ENCODE data around the gene CSMD2.

CSMD2 gene

GRCh38 chr1:33823830-33824229 is 341.2 kb downstream of the CSMD2 start:
- no peak for TF ChIP-seq CTCF (IDR thresholded peaks at IDR 0.05; ENCODE audit: insufficient read depth, low read length, missing control alignments)
- POLR2A ChIA-PET: no interaction called here
- DNase-seq (ENCODE audit: low read depth, low spot score): no peak
- no peak overlapping the region for H3K4me3 ChIP-seq (ENCODE audit: low read depth, low read length)
- CTCF ChIA-PET: no interaction called here

GRCh38 chr1:33823401-33823800 is 341.6 kb downstream of the CSMD2 start:
- no peak for DNase-seq (ENCODE audit: low read depth, low spot score)
- H3K4me3 ChIP-seq (ENCODE audit: low read depth, low read length): no peak overlapping the region
- CTCF ChIA-PET: no interaction called here
- POLR2A ChIA-PET: no interaction called here
- no peak for TF ChIP-seq CTCF (IDR thresholded peaks at IDR 0.05; ENCODE audit: insufficient read depth, low read length, missing control alignments)

- CTCF ChIA-PET: interaction anchor here (0.8 kb wide), 1 partner anchor 341 kb away, joined by 3 read pairs; no protein-coding TSS in a partner anchor
- POLR2A ChIA-PET: no interaction called here
- no peak for TF ChIP-seq CTCF (IDR thresholded peaks at IDR 0.05; ENCODE audit: insufficient read depth, low read length, missing control alignments)
Measured at GRCh38 chr1:33822396-33822795, 342.6 kb downstream of the CSMD2 start.

GRCh38 chr1:33821291-33821690 is 343.7 kb downstream of the CSMD2 start:
- no peak overlapping the region for H3K4me3 ChIP-seq (ENCODE audit: low read depth, low read length)
- CTCF ChIA-PET: no interaction called here
- no peak for TF ChIP-seq CTCF (IDR thresholded peaks at IDR 0.05; ENCODE audit: insufficient read depth, low read length, missing control alignments)
- DNase-seq (ENCODE audit: low read depth, low spot score): no peak
- POLR2A ChIA-PET: no interaction called here

More at GRCh38 chr1:33822396-33822795, 342.6 kb downstream of the CSMD2 start:
- H3K4me3 ChIP-seq (ENCODE audit: low read depth, low read length): no peak overlapping the region
- no peak for DNase-seq (ENCODE audit: low read depth, low spot score)

GRCh38 chr1:33820804-33821203 is 344.2 kb downstream of the CSMD2 start:
- CTCF ChIA-PET: interaction anchor here (1.4 kb wide), 1 partner anchor 30 kb away, joined by 3 read pairs; no protein-coding TSS in a partner anchor
- DNase-seq (ENCODE audit: low read depth, low spot score): no peak
- H3K4me3 ChIP-seq (ENCODE audit: low read depth, low read length): no peak overlapping the region
- TF ChIP-seq CTCF (IDR thresholded peaks at IDR 0.05; ENCODE audit: insufficient read depth, low read length, missing control alignments): no peak
- POLR2A ChIA-PET: no interaction called here

GRCh38 chr1:33819913-33820311 is 345.1 kb downstream of the CSMD2 start:
- ChIA-PET CTCF (interaction anchor here (1.4 kb wide), 1 partner anchor 30 kb away, joined by 3 read pairs; no protein-coding TSS in a partner anchor), POLR2A (no interaction called here)
- TF ChIP-seq CTCF (IDR thresholded peaks at IDR 0.05; ENCODE audit: insufficient read depth, low read length, missing control alignments): no peak
- no peak overlapping the region for H3K4me3 ChIP-seq (ENCODE audit: low read depth, low read length)
- no peak for DNase-seq (ENCODE audit: low read depth, low spot score)

Data from AG04449 (cell line).